Activated CD8-positive, alpha-beta memory T cell treated with anti-CD3 and anti-CD28 coated beads for 48 hours (primary cell): ENCODE results near the gene ANKS1B.
"Not testable (repeated sequence)": the region's sequence is repeated elsewhere in the genome, so short reads cannot be mapped to it uniquely, and the experiment has no call there.

Experiments used
- DNase-seq, 3 experiments: peaks; one replicate each; pipeline ENCODE4 v3.0.0-alpha.2; 2020; ENCODE audit warnings: low read depth in 2 of 3, low spot score in 2 of 3

The ANKS1B gene

GRCh38 chr12:99609455-99610181 lies 375.1 kb downstream of the ANKS1B start:
- DNase-seq, result no peak

- no peak for DNase-seq
Observed at GRCh38 chr12:99600388-99600787, 384.3 kb downstream of the ANKS1B start.

- no peak for DNase-seq
Observed at GRCh38 chr12:99598785-99599184, 386.0 kb downstream of the ANKS1B start.

- no peak for DNase-seq
Observed at GRCh38 chr12:99596762-99597161, 388.0 kb downstream of the ANKS1B start.

- not testable (repeated sequence) for DNase-seq
Observed at GRCh38 chr12:99577125-99577524, 407.6 kb downstream of the ANKS1B start.

GRCh38 chr12:99573980-99574379 lies 410.8 kb downstream of the ANKS1B start:
- no peak for DNase-seq

GRCh38 chr12:99567072-99567471 lies 417.7 kb downstream of the ANKS1B start:
- DNase-seq, result no peak

- DNase-seq, result no peak
Observed at GRCh38 chr12:99558109-99558508, 426.6 kb downstream of the ANKS1B start.

GRCh38 chr12:99553461-99553860 lies 431.3 kb downstream of the ANKS1B start:
- no peak for DNase-seq

GRCh38 chr12:99552022-99552421 lies 432.7 kb downstream of the ANKS1B start:
- no peak for DNase-seq

GRCh38 chr12:99549651-99550050 lies 435.1 kb downstream of the ANKS1B start:
- no peak for DNase-seq

- no peak for DNase-seq
Observed at GRCh38 chr12:99549196-99549595, 435.5 kb downstream of the ANKS1B start.

- DNase-seq, result no peak
Observed at GRCh38 chr12:99544457-99544856, 440.3 kb downstream of the ANKS1B start.

GRCh38 chr12:99529966-99530365 lies 454.8 kb downstream of the ANKS1B start:
- no peak for DNase-seq

- no peak for DNase-seq
Observed at GRCh38 chr12:99528478-99528877, 456.3 kb downstream of the ANKS1B start.

- no peak for DNase-seq
Observed at GRCh38 chr12:99523853-99524252, 460.9 kb downstream of the ANKS1B start.

GRCh38 chr12:99522456-99522855 lies 462.3 kb downstream of the ANKS1B start:
- no peak for DNase-seq

- no peak for DNase-seq
Observed at GRCh38 chr12:99521664-99522063, 463.1 kb downstream of the ANKS1B start.

GRCh38 chr12:99513066-99513465 lies 471.7 kb downstream of the ANKS1B start:
- DNase-seq, result no peak

- DNase-seq, result no peak
Observed at GRCh38 chr12:99505805-99506204, 478.9 kb downstream of the ANKS1B start.

- no peak for DNase-seq
Observed at GRCh38 chr12:99498756-99499155, 486.0 kb downstream of the ANKS1B start.

- DNase-seq, result no peak
Observed at GRCh38 chr12:99495799-99496198, 488.9 kb downstream of the ANKS1B start.

- DNase-seq, result no peak
Observed at GRCh38 chr12:99493197-99493596, 491.5 kb downstream of the ANKS1B start.
